Measurements from ENCODE around the gene IL13RA1. TPM values are rescaled to one million over a fixed set of nuclear protein-coding genes. Genes with fewer than 3 reads are reported as not detected.
"Not testable (repeated sequence)": the region's sequence is repeated elsewhere in the genome, so short reads cannot be mapped to it uniquely, and the experiment has no call there.

Gene IL13RA1
- total and polyA plus RNA-seq, 7 donors, result 33.6 to 57.6 (median 49.9) TPM

GRCh38 chrX:118780911-118781310, 53.5 kb downstream of the IL13RA1 start:
- intact Hi-C loops (cut with DNase I), result no loop called here
- Histone ChIP-seq H3K9me3 (no peaks in the 10 kb centered on the region), H3K27ac (peak overlapping the region in 2 of 4 donors; percentile 19 to 47), H3K4me1 (peaks cover 0 to 6% (median 3%) of the 10 kb centered on the region in 4 donors), H3K36me3 (peaks cover 0 to 3% (median 0%) of the 10 kb centered on the region in 4 donors), H3K4me3 (no peak overlapping the region), H3K27me3 (no peaks in the 10 kb centered on the region)
- TF ChIP-seq CTCF (IDR thresholded peaks at IDR 0.05) (no peak), POLR2A (IDR thresholded peaks at IDR 0.05) (no peak), POLR2AphosphoS5 (IDR thresholded peaks at IDR 0.05) (no peak), EP300 (IDR thresholded peaks at IDR 0.05) (no peak)
- 41 to 48% methylated on average over 1 of the region's 1 CpG for WGBS, 2 donors
- no peak for DNase-seq

GRCh38 chrX:118795528-118796280, 68.3 kb downstream of the IL13RA1 start:
- intact Hi-C loops (cut with DNase I), result no loop called here
- 72 to 81% methylated on average over 5 of the region's 5 CpGs for WGBS, 2 donors
- no peak for DNase-seq
- Histone ChIP-seq H3K4me3 (no peak overlapping the region), H3K9me3 (no peaks in the 10 kb centered on the region), H3K4me1 (peaks cover 0 to 8% (median 0%) of the 10 kb centered on the region in 4 donors), H3K27me3 (no peaks in the 10 kb centered on the region), H3K36me3 (no peaks in the 10 kb centered on the region), H3K27ac (peak overlapping the region; percentile 37 to 53 (median 44))
- TF ChIP-seq POLR2AphosphoS5 (IDR thresholded peaks at IDR 0.05), result peak in 3 of 4 donors; percentile 11 to 52 (median 41)
- TF ChIP-seq POLR2A (IDR thresholded peaks at IDR 0.05), result no peak
- no peak for TF ChIP-seq EP300 (IDR thresholded peaks at IDR 0.05)
- TF ChIP-seq CTCF (IDR thresholded peaks at IDR 0.05), result no peak

GRCh38 chrX:118802857-118803256, 75.5 kb downstream of the IL13RA1 start:
- Histone ChIP-seq H3K9me3 (no peaks in the 10 kb centered on the region), H3K36me3 (no peaks in the 10 kb centered on the region), H3K27ac (no peak overlapping the region), H3K27me3 (no peaks in the 10 kb centered on the region), H3K4me1 (peaks cover 0 to 9% (median 2%) of the 10 kb centered on the region in 4 donors), H3K4me3 (no peak overlapping the region)
- WGBS, 2 donors, result 16 to 46% methylated on average over 1 of the region's 1 CpG
- intact Hi-C loops (cut with DNase I), result no loop called here
- DNase-seq, result no peak
- no peak for TF ChIP-seq POLR2A (IDR thresholded peaks at IDR 0.05)
- no peak for TF ChIP-seq CTCF (IDR thresholded peaks at IDR 0.05)
- TF ChIP-seq POLR2AphosphoS5 (IDR thresholded peaks at IDR 0.05), result no peak
- no peak for TF ChIP-seq EP300 (IDR thresholded peaks at IDR 0.05)

GRCh38 chrX:118807151-118808017, 80.0 kb downstream of the IL13RA1 start:
- H3K4me1 ChIP-seq, result peaks cover 0 to 7% (median 1%) of the 10 kb centered on the region in 4 donors
- peak; percentile 35 to 62 (median 51) for TF ChIP-seq CTCF (IDR thresholded peaks at IDR 0.05)
- no peak for TF ChIP-seq POLR2AphosphoS5 (IDR thresholded peaks at IDR 0.05)
- TF ChIP-seq EP300 (IDR thresholded peaks at IDR 0.05), result no peak
- no peak for TF ChIP-seq POLR2A (IDR thresholded peaks at IDR 0.05)
- no peak overlapping the region for H3K4me3 ChIP-seq
- no peaks in the 10 kb centered on the region for H3K36me3 ChIP-seq
- WGBS, 2 donors, result 34 to 43% methylated on average over 4 of the region's 4 CpGs
- no peak overlapping the region for H3K27ac ChIP-seq
- H3K9me3 ChIP-seq, result no peaks in the 10 kb centered on the region
- DNase-seq, result no peak
- no peaks in the 10 kb centered on the region for H3K27me3 ChIP-seq
- intact Hi-C loops (cut with DNase I), result loop anchor here (2.0 to 5.0 kb wide), 3 partner anchors 45 to 203 kb away; no protein-coding TSS in a partner anchor

- 90 to 91% methylated on average over 4 of the region's 4 CpGs for WGBS, 2 donors
- H3K27ac ChIP-seq; H3K4me1 ChIP-seq; H3K27me3 ChIP-seq; DNase-seq; intact Hi-C loops (cut with DNase I); H3K4me3 ChIP-seq; H3K9me3 ChIP-seq; H3K36me3 ChIP-seq: not testable (repeated sequence)
These were observed 89.9 kb downstream of the IL13RA1 start for GRCh38 chrX:118817257-118817656.

Data from sigmoid colon (tissue), 7 donors.